Mesenchymal stem cell (in vitro differentiated cells and primary cell): ENCODE results near the gene MBNL1.
A peak's percentile ranks its signal among the peaks of the same experiment; 100 is the strongest.

Experiments
- DNase-seq: peaks from one replicate; pipeline ENCODE4 v3.0.0-alpha.2; 2013
- H2AFZ ChIP-seq: one replicate; pipeline ENCODE4 v1.6.1; 2013; ENCODE audit warnings: low read depth, mild to moderate bottlenecking, control low read depth, inconsistent platforms, low read length, moderate library complexity
- H2AK5ac ChIP-seq: 2 replicates; pipeline ENCODE4 v1.6.1; 2013; ENCODE audit warnings: low read length, moderate library complexity, mild to moderate bottlenecking, inconsistent platforms; ENCODE audit not compliant: severe bottlenecking
- H2BK120ac ChIP-seq: one replicate; pipeline ENCODE4 v1.6.1; 2013; ENCODE audit warnings: low read depth, mild to moderate bottlenecking, inconsistent platforms, low read length, moderate library complexity
- H2BK12ac ChIP-seq, 2 experiments: one replicate each; pipeline ENCODE4 v1.6.1; 2013; ENCODE audit warnings: inconsistent platforms in 2 of 2, low read length in 2 of 2, mild to moderate bottlenecking in 2 of 2, moderate library complexity in 2 of 2, control low read depth in 1 of 2
- H2BK15ac ChIP-seq: one replicate; pipeline ENCODE4 v1.6.1; 2013; ENCODE audit warnings: mild to moderate bottlenecking, low read depth, inconsistent platforms; ENCODE audit not compliant: poor library complexity, severe bottlenecking
- H2BK5ac ChIP-seq: 2 replicates; pipeline ENCODE4 v1.6.1; 2013; ENCODE audit warnings: low read depth, mild to moderate bottlenecking, low read length, control low read depth, inconsistent platforms; ENCODE audit not compliant: poor library complexity, severe bottlenecking
- H3K14ac ChIP-seq, 2 experiments: one replicate each; pipeline ENCODE4 v1.6.1; 2013; ENCODE audit warnings: inconsistent platforms in 2 of 2, low read length in 2 of 2, control low read depth in 1 of 2, mild to moderate bottlenecking in 1 of 2, moderate library complexity in 1 of 2
- H3K18ac ChIP-seq, 2 experiments: one replicate each; pipeline ENCODE4 v1.6.1; 2013; ENCODE audit warnings: inconsistent platforms in 2 of 2, low read length in 2 of 2, control low read depth in 1 of 2, low read depth in 1 of 2, mild to moderate bottlenecking in 1 of 2
- H3K23ac ChIP-seq, 2 experiments: one replicate each; pipeline ENCODE4 v1.6.1; 2013; ENCODE audit warnings: inconsistent platforms in 2 of 2, low read length in 2 of 2, mild to moderate bottlenecking in 2 of 2, moderate library complexity in 2 of 2, control low read depth in 1 of 2
- H3K27ac ChIP-seq: 2 replicates; pipeline ENCODE4 v1.5.1; 2013; ENCODE audit warnings: mild to moderate bottlenecking, moderate library complexity, low read length, control low read depth, inconsistent platforms; ENCODE audit not compliant: poor library complexity, severe bottlenecking
- H3K27me3 ChIP-seq, 2 experiments: 2 replicates each; pipeline versions ENCODE4 v1.6.1 to v1.7.0; 2013; ENCODE audit warnings: low read length in 2 of 2, mild to moderate bottlenecking in 2 of 2, moderate library complexity in 2 of 2, control low read depth in 1 of 2, inconsistent platforms in 1 of 2; ENCODE audit not compliant: control insufficient read depth in 1 of 2, insufficient read depth in 1 of 2
- H3K36me3 ChIP-seq, 2 experiments: 2 replicates each; pipeline versions ENCODE4 v1.6.1 to v1.7.0; 2013; ENCODE audit warnings: low read length in 2 of 2, control low read depth in 1 of 2, inconsistent platforms in 1 of 2, low read depth in 1 of 2, mild to moderate bottlenecking in 1 of 2; ENCODE audit not compliant: insufficient read depth in 2 of 2, control insufficient read depth in 1 of 2
- H3K4ac ChIP-seq, 2 experiments: one replicate each; pipeline ENCODE4 v1.6.1; 2013; ENCODE audit warnings: inconsistent platforms in 2 of 2, low read length in 2 of 2, mild to moderate bottlenecking in 2 of 2, moderate library complexity in 2 of 2, control low read depth in 1 of 2, low read depth in 1 of 2
- H3K4me1 ChIP-seq: 2 replicates; pipeline ENCODE4 v1.6.1; 2013; ENCODE audit warnings: low read depth, low read length, control low read depth; ENCODE audit not compliant: control insufficient read depth, insufficient read depth
- H3K4me2 ChIP-seq: 2 replicates; pipeline ENCODE4 v1.6.1; 2013; ENCODE audit warnings: low read length, mild to moderate bottlenecking, inconsistent platforms; ENCODE audit not compliant: poor library complexity, severe bottlenecking
- H3K4me3 ChIP-seq, 2 experiments: 2 replicates each; pipeline versions ENCODE4 v1.5.1 to v1.7.0; 2013; ENCODE audit warnings: low read length in 2 of 2, mild to moderate bottlenecking in 2 of 2, control low read depth in 1 of 2, low read depth in 1 of 2; ENCODE audit not compliant: insufficient read depth in 1 of 2
- H3K79me1 ChIP-seq: replicated peaks from 2 replicates; pipeline ENCODE4 v1.6.1; 2013; ENCODE audit warnings: mild to moderate bottlenecking, control low read depth, low read length, inconsistent platforms; ENCODE audit not compliant: poor library complexity, severe bottlenecking
- H3K9ac ChIP-seq: 2 replicates; pipeline ENCODE4 v1.7.0; 2013; ENCODE audit warnings: mild to moderate bottlenecking, low read length, moderate library complexity
- H3K9me3 ChIP-seq: 2 replicates; pipeline ENCODE4 v1.7.0; 2013; ENCODE audit warnings: mild to moderate bottlenecking, low read length; ENCODE audit not compliant: control insufficient read depth
- H4K8ac ChIP-seq: one replicate; pipeline ENCODE4 v1.6.1; 2013; ENCODE audit warnings: inconsistent platforms, mild to moderate bottlenecking, low read length, moderate library complexity
- H4K91ac ChIP-seq: one replicate; pipeline ENCODE4 v1.6.1; 2013; ENCODE audit warnings: mild to moderate bottlenecking, low read length, inconsistent platforms
- WGBS: methylation state at CpG from one replicate; pipeline ENCODE4 v1.1.7; 2013; ENCODE audit warnings: mixed read lengths; 5-methylcytosine and 5-hydroxymethylcytosine counted together

The MBNL1 gene

GRCh38 chr3:152338159-152338720 is 69.5 kb downstream of the MBNL1 start:
- Histone ChIP-seq H2AFZ (no peak overlapping the region), H3K9ac (no peak overlapping the region), H3K27me3 (no peaks in the 10 kb centered on the region), H2BK120ac (no peak overlapping the region), H2BK12ac (no peak overlapping the region), H2BK5ac (no peak overlapping the region), H3K18ac (no peak overlapping the region), H3K9me3 (no peaks in the 10 kb centered on the region), H3K23ac (no peak overlapping the region), H3K36me3 (peaks cover 6 to 52% of the 10 kb centered on the region in 2 experiments), H3K79me1 (peaks cover 15% of the 10 kb centered on the region), H3K27ac (no peak overlapping the region), H3K14ac (no peak overlapping the region), H3K4ac (no peak overlapping the region), H2BK15ac (no peak overlapping the region), H3K4me3 (no peak overlapping the region), H3K4me2 (no peak overlapping the region), H4K8ac (peak overlapping the region; percentile 45), H3K4me1 (peaks cover 4% of the 10 kb centered on the region), H2AK5ac (no peak overlapping the region), H4K91ac (no peak overlapping the region)
- no peak for DNase-seq
- WGBS: 98% methylated on average over 4 of the region's 5 CpGs

- Histone ChIP-seq H3K18ac (no peak overlapping the region), H3K27me3 (no peaks in the 10 kb centered on the region), H2AK5ac (no peak overlapping the region), H3K4ac (no peak overlapping the region), H3K79me1 (peaks cover 17% of the 10 kb centered on the region), H3K4me2 (no peak overlapping the region), H3K36me3 (peaks cover 6 to 60% of the 10 kb centered on the region in 2 experiments), H2BK120ac (no peak overlapping the region), H4K91ac (no peak overlapping the region), H3K4me1 (peaks cover 4% of the 10 kb centered on the region), H4K8ac (peak overlapping the region; percentile 62), H2BK12ac (no peak overlapping the region), H2BK5ac (no peak overlapping the region), H3K9me3 (no peaks in the 10 kb centered on the region), H3K23ac (no peak overlapping the region), H2AFZ (no peak overlapping the region), H3K9ac (no peak overlapping the region), H2BK15ac (no peak overlapping the region), H3K4me3 (no peak overlapping the region), H3K27ac (no peak overlapping the region), H3K14ac (no peak overlapping the region)
- DNase-seq: no peak
- WGBS: 94% methylated on average over 3 of the region's 4 CpGs
Measured at GRCh38 chr3:152339881-152340505, 71.3 kb downstream of the MBNL1 start.

GRCh38 chr3:152345233-152345632 is 76.5 kb downstream of the MBNL1 start:
- H2BK5ac ChIP-seq: no peak overlapping the region
- DNase-seq: no peak
- no peak overlapping the region for H4K91ac ChIP-seq
- no peaks in the 10 kb centered on the region for H3K9me3 ChIP-seq
- no peak overlapping the region for H2AK5ac ChIP-seq
- no peak overlapping the region for H3K9ac ChIP-seq
- H2AFZ ChIP-seq: no peak overlapping the region
- no peaks in the 10 kb centered on the region for H3K4me1 ChIP-seq
- no peak overlapping the region for H3K23ac ChIP-seq
- H2BK15ac ChIP-seq: no peak overlapping the region
- no peaks in the 10 kb centered on the region for H3K27me3 ChIP-seq
- no peak overlapping the region for H4K8ac ChIP-seq
- H3K36me3 ChIP-seq: peaks cover 3 to 44% of the 10 kb centered on the region in 2 experiments
- H3K27ac ChIP-seq: no peak overlapping the region
- H2BK12ac ChIP-seq: no peak overlapping the region
- 100% methylated on average over 1 of the region's 1 CpG for WGBS
- no peak overlapping the region for H3K18ac ChIP-seq
- H3K14ac ChIP-seq: no peak overlapping the region
- H2BK120ac ChIP-seq: no peak overlapping the region
- H3K79me1 ChIP-seq: peaks cover 8% of the 10 kb centered on the region
- H3K4me3 ChIP-seq: no peak overlapping the region
- no peak overlapping the region for H3K4ac ChIP-seq
- no peak overlapping the region for H3K4me2 ChIP-seq

- no peaks in the 10 kb centered on the region for H3K27me3 ChIP-seq
- peaks cover 0 to 36% of the 10 kb centered on the region in 2 experiments for H3K36me3 ChIP-seq
- no peak overlapping the region for H4K8ac ChIP-seq
- H2BK12ac ChIP-seq: no peak overlapping the region
- no peak overlapping the region for H2BK15ac ChIP-seq
- H3K9ac ChIP-seq: no peak overlapping the region
- no peak overlapping the region for H3K4me2 ChIP-seq
- no peak overlapping the region for H3K4me3 ChIP-seq
- no peak for DNase-seq
- H3K4ac ChIP-seq: no peak overlapping the region
- H2BK120ac ChIP-seq: no peak overlapping the region
- no peak overlapping the region for H3K14ac ChIP-seq
- H2AK5ac ChIP-seq: no peak overlapping the region
- H2BK5ac ChIP-seq: no peak overlapping the region
- 94% methylated on average over 3 of the region's 4 CpGs for WGBS
- H3K23ac ChIP-seq: no peak overlapping the region
- no peak overlapping the region for H3K18ac ChIP-seq
- H3K4me1 ChIP-seq: no peaks in the 10 kb centered on the region
- H3K9me3 ChIP-seq: no peaks in the 10 kb centered on the region
- H3K27ac ChIP-seq: no peak overlapping the region
- H4K91ac ChIP-seq: no peak overlapping the region
- peaks cover 5% of the 10 kb centered on the region for H3K79me1 ChIP-seq
- H2AFZ ChIP-seq: no peak overlapping the region
Measured at GRCh38 chr3:152346058-152346457, 77.3 kb downstream of the MBNL1 start.
